ENCODE measurements around the gene CCNT2. TPM values are rescaled to one million over a fixed set of nuclear protein-coding genes. Genes with fewer than 3 reads are reported as not detected.

The CCNT2 gene
- total RNA-seq, 3 donors from 2014 or later (not counting 1 experiment from before 2014, with no cell fraction given): 86.9 to 93.1 (median 87.8) TPM

DNA sequence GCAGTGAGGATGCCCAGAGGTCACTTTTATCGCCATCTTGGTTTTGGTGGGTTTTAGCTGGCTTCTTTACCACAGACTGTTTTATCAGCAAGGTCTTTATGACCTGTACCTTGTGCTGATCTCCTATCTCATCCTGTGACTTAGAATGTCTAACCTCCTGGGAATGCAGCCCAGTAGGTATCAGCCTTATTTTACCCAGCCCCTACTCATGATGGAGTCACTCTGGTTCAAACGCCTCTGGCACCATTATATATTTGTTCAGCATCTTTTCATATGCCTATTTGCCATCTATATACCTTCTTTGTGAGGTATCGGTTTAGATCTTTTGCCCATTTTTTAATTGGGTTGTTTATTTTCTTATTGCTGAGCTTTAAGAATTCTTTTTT is 7.2 kb upstream of the CCNT2 start:
- Mint-ChIP-seq H3K4me3 (no peak overlapping the region), H3K36me3 (no peaks in the 10 kb centered on the region), H3K27ac (no peak overlapping the region), H3K27me3 (ENCODE audit: low read depth in 2 of 2) (peaks cover 6 to 18% of the 10 kb centered on the region in 2 donors), H3K9me3 (peaks cover 0 to 2% of the 10 kb centered on the region in 2 donors), H3K4me1 (no peaks in the 10 kb centered on the region)
- H3K9me3 ChIP-seq (ENCODE audit: control insufficient read depth, insufficient read depth, low read length): no peaks in the 10 kb centered on the region
- TF ChIP-seq, protein P1, sequence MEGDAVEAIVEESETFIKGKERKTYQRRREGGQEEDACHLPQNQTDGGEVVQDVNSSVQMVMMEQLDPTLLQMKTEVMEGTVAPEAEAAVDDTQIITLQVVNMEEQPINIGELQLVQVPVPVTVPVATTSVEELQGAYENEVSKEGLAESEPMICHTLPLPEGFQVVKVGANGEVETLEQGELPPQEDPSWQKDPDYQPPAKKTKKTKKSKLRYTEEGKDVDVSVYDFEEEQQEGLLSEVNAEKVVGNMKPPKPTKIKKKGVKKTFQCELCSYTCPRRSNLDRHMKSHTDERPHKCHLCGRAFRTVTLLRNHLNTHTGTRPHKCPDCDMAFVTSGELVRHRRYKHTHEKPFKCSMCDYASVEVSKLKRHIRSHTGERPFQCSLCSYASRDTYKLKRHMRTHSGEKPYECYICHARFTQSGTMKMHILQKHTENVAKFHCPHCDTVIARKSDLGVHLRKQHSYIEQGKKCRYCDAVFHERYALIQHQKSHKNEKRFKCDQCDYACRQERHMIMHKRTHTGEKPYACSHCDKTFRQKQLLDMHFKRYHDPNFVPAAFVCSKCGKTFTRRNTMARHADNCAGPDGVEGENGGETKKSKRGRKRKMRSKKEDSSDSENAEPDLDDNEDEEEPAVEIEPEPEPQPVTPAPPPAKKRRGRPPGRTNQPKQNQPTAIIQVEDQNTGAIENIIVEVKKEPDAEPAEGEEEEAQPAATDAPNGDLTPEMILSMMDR (IDR thresholded peaks at IDR 0.05): no peak
- H3K36me3 ChIP-seq (ENCODE audit: control insufficient read depth, insufficient read depth, low read length): no peaks in the 10 kb centered on the region
- no peak overlapping the region for H3K4me3 ChIP-seq (ENCODE audit: low read length)
- no peak for ATAC-seq
- no peak overlapping the region for H3K27ac ChIP-seq (ENCODE audit: low read length)
- 95% methylated on average over 2 of the region's 3 CpGs for WGBS (ENCODE audit: insufficient coverage)
- intact Hi-C loops (cut with micrococcal nuclease): no loop called here
- no peaks in the 10 kb centered on the region for H3K27me3 ChIP-seq (ENCODE audit: control insufficient read depth, insufficient read depth, low read length)
- H3K4me1 ChIP-seq (ENCODE audit: control insufficient read depth, insufficient read depth, low read length): no peaks in the 10 kb centered on the region
- no peak for DNase-seq

DNA sequence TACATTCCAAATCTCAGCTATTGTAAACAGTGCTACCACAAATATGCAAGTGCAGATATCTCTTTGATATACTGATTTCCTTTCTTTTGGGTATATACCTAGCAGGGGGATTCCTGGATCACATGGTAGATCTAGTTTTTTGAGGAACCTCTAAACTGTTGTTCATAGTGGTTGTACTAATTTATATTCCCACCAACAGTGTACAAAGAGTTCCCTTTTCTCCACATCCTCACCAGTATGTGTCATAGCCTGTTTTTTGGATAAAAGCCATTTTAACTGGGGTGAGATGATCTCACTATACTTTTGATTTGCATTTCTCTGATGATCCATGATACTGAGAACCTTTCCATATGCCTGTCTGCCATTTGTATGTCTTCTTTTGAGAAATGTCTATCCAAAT is 6.3 kb upstream of the CCNT2 start:
- Mint-ChIP-seq H3K27ac (no peak overlapping the region), H3K9me3 (peaks cover 0 to 2% of the 10 kb centered on the region in 2 donors), H3K4me1 (peaks cover under 1% of the 10 kb centered on the region in 2 donors), H3K36me3 (no peaks in the 10 kb centered on the region), H3K27me3 (ENCODE audit: low read depth in 2 of 2) (peaks cover 6 to 16% of the 10 kb centered on the region in 2 donors), H3K4me3 (no peak overlapping the region)
- Histone ChIP-seq H3K36me3 (ENCODE audit: control insufficient read depth, insufficient read depth, low read length) (no peaks in the 10 kb centered on the region), H3K27ac (ENCODE audit: low read length) (no peak overlapping the region), H3K9me3 (ENCODE audit: control insufficient read depth, insufficient read depth, low read length) (no peaks in the 10 kb centered on the region), H3K4me1 (ENCODE audit: control insufficient read depth, insufficient read depth, low read length) (peaks cover 5% of the 10 kb centered on the region), H3K27me3 (ENCODE audit: control insufficient read depth, insufficient read depth, low read length) (no peaks in the 10 kb centered on the region), H3K4me3 (ENCODE audit: low read length) (no peak overlapping the region)
- intact Hi-C loops (cut with micrococcal nuclease): no loop called here
- TF ChIP-seq, protein P1 (IDR thresholded peaks at IDR 0.05): no peak
- ATAC-seq (no peak), DNase-seq (no peak)

DNA sequence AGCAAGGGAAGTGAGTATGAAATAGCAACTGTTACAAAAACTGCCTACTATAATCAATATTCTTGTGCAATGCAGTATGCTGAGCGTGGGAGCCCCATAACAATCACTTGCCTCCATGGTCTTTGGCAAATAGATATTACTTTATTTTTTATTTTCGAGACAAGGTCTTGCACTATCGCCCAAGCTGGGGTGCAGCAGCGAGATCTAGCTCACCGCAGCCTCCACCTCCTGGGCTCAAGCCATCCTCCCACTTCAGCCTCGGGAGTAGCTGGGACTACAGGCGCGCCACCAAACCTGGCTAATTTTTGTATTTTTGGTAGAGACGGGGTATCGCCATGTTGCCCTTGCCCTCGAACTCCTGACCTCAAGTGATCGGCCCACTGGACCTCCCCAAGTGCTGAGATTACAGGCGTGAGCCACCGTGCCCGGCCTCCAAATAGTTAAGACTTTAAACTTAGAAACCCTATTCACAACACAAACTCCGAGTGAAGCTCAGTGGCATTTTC is 1.2 kb upstream of the CCNT2 start:
- TF ChIP-seq, protein P1 (IDR thresholded peaks at IDR 0.05): no peak
- intact Hi-C loops (cut with micrococcal nuclease): no loop called here
- no peaks in the 10 kb centered on the region for H3K36me3 ChIP-seq (ENCODE audit: control insufficient read depth, insufficient read depth, low read length)
- H3K27me3 ChIP-seq (ENCODE audit: control insufficient read depth, insufficient read depth, low read length): no peaks in the 10 kb centered on the region
- 43% methylated on average over 16 of the region's 16 CpGs for WGBS (ENCODE audit: insufficient coverage)
- peak overlapping the region; percentile 98 for H3K27ac ChIP-seq (ENCODE audit: low read length)
- H3K4me1 ChIP-seq (ENCODE audit: control insufficient read depth, insufficient read depth, low read length): peaks cover 18% of the 10 kb centered on the region
- H3K36me3 Mint-ChIP-seq: peaks cover 9% of the 10 kb centered on the region
- peaks cover 35 to 43% of the 10 kb centered on the region in 2 donors for H3K4me1 Mint-ChIP-seq
- H3K27ac Mint-ChIP-seq: peak overlapping the region; percentile 93 to 100
- H3K4me3 Mint-ChIP-seq: peak overlapping the region; percentile 99
- H3K9me3 Mint-ChIP-seq: peaks cover 0 to 2% of the 10 kb centered on the region in 2 donors
- peak in 1 of 2 donors; percentile 19 for DNase-seq
- peak overlapping the region; percentile 92 for H3K4me3 ChIP-seq (ENCODE audit: low read length)
- ATAC-seq: no peak
- H3K9me3 ChIP-seq (ENCODE audit: control insufficient read depth, insufficient read depth, low read length): no peaks in the 10 kb centered on the region
- H3K27me3 Mint-ChIP-seq (ENCODE audit: low read depth in 2 of 2): peaks cover 4 to 16% of the 10 kb centered on the region in 2 donors
